Chondrocyte (in vitro differentiated cells): ENCODE data around the gene IGSF9. TPM values are rescaled to one million over a fixed set of nuclear protein-coding genes. Genes with fewer than 3 reads are reported as not detected.

Experiments
- DNase-seq: peaks from one replicate; pipeline ENCODE4 v3.0.0; 2021; ENCODE audit warnings: mixed read lengths, low spot score
- H3K27ac Mint-ChIP-seq: one replicate; pipeline ENCODE4 v1.8.0; 2021; ENCODE audit warnings: mild to moderate bottlenecking, moderate library complexity, mixed read lengths; ENCODE audit not compliant: unreplicated experiment
- H3K27me3 Mint-ChIP-seq: 2 replicates; pipeline ENCODE4 v1.8.0; 2021; ENCODE audit warnings: low read depth, mixed read lengths
- H3K36me3 Mint-ChIP-seq: 2 replicates; pipeline ENCODE4 v1.8.0; 2021; ENCODE audit warnings: low read depth, mixed read lengths
- H3K4me1 Mint-ChIP-seq: 2 replicates; pipeline ENCODE4 v1.8.0; 2021; ENCODE audit warnings: low read depth, mild to moderate bottlenecking, mixed read lengths
- H3K4me3 Mint-ChIP-seq: one replicate; pipeline ENCODE4 v1.8.0; 2021; ENCODE audit warnings: mild to moderate bottlenecking, moderate library complexity, mixed read lengths; ENCODE audit not compliant: unreplicated experiment
- H3K9me3 Mint-ChIP-seq: 2 replicates; pipeline ENCODE4 v1.8.0; 2021; ENCODE audit warnings: low read depth, mixed read lengths
- CTCF ChIP-seq: fragments of 200-600 bp; sonication (generic); IDR thresholded peaks from 2 replicates; pipeline ENCODE4 v1.5.0; 2021; ENCODE audit warnings: antibody characterized with exemption, mild to moderate bottlenecking, moderate library complexity
- total RNA-seq: library from RNA; stranded (reverse); gene quantifications from 3 replicates; pipeline ENCODE4 v1.2.1, GENCODE V29; 2021

The IGSF9 gene
- total RNA-seq, 1 donor from 2014 or later, result not detected

GRCh38 chr1:159986093-159986492 lies 40.7 kb upstream of the IGSF9 start:
- Mint-ChIP-seq H3K27ac (no peak overlapping the region), H3K4me1 (no peaks in the 10 kb centered on the region)
- TF ChIP-seq CTCF, result no peak

GRCh38 chr1:159985473-159985872 lies 40.1 kb upstream of the IGSF9 start:
- no peak for TF ChIP-seq CTCF
- Mint-ChIP-seq H3K27ac (no peak overlapping the region), H3K9me3 (peaks cover 3% of the 10 kb centered on the region), H3K36me3 (peaks cover 9% of the 10 kb centered on the region), H3K4me1 (no peaks in the 10 kb centered on the region), H3K4me3 (no peak overlapping the region), H3K27me3 (peaks cover 58% of the 10 kb centered on the region)
- DNase-seq, result no peak

More at GRCh38 chr1:159986093-159986492, 40.7 kb upstream of the IGSF9 start:
- no peak for DNase-seq
- Mint-ChIP-seq H3K4me3 (no peak overlapping the region), H3K27me3 (peaks cover 58% of the 10 kb centered on the region), H3K36me3 (peaks cover 7% of the 10 kb centered on the region), H3K9me3 (peaks cover 3% of the 10 kb centered on the region)

GRCh38 chr1:159983681-159984080 lies 38.3 kb upstream of the IGSF9 start:
- no peak for DNase-seq
- no peaks in the 10 kb centered on the region for H3K4me1 Mint-ChIP-seq
- TF ChIP-seq CTCF, result no peak
- no peak overlapping the region for H3K4me3 Mint-ChIP-seq
- H3K27ac Mint-ChIP-seq, result no peak overlapping the region
- H3K36me3 Mint-ChIP-seq, result peaks cover 9% of the 10 kb centered on the region
- peaks cover 65% of the 10 kb centered on the region for H3K27me3 Mint-ChIP-seq
- H3K9me3 Mint-ChIP-seq, result peaks cover 3% of the 10 kb centered on the region

GRCh38 chr1:159982280-159982679 lies 36.9 kb upstream of the IGSF9 start:
- Mint-ChIP-seq H3K4me1 (no peaks in the 10 kb centered on the region), H3K9me3 (peaks cover 3% of the 10 kb centered on the region), H3K4me3 (no peak overlapping the region), H3K27ac (no peak overlapping the region), H3K27me3 (peaks cover 70% of the 10 kb centered on the region), H3K36me3 (peaks cover 9% of the 10 kb centered on the region)
- TF ChIP-seq CTCF, result no peak
- DNase-seq, result no peak

GRCh38 chr1:159981351-159982055 lies 36.1 kb upstream of the IGSF9 start:
- no peaks in the 10 kb centered on the region for H3K4me1 Mint-ChIP-seq
- H3K9me3 Mint-ChIP-seq, result peaks cover 3% of the 10 kb centered on the region
- TF ChIP-seq CTCF, result no peak
- H3K4me3 Mint-ChIP-seq, result no peak overlapping the region
- peaks cover 9% of the 10 kb centered on the region for H3K36me3 Mint-ChIP-seq
- H3K27me3 Mint-ChIP-seq, result peaks cover 69% of the 10 kb centered on the region
- no peak for DNase-seq
- no peak overlapping the region for H3K27ac Mint-ChIP-seq
